ENCODE measurements around the gene SLC29A1.
A peak's percentile ranks its signal among the peaks of the same experiment; 100 is the strongest.

Gene SLC29A1

GRCh38 chr6:44235269-44235668 is 11.9 kb downstream of the SLC29A1 start:
- DNase-seq (ENCODE audit: low spot score) = no peak

GRCh38 chr6:44235891-44236516 is 12.6 kb downstream of the SLC29A1 start:
- no peak for DNase-seq (ENCODE audit: low spot score)

GRCh38 chr6:44237021-44237812 is 13.8 kb downstream of the SLC29A1 start:
- peak; percentile 77 for DNase-seq (ENCODE audit: low spot score)

GRCh38 chr6:44237813-44238433 is 14.5 kb downstream of the SLC29A1 start:
- DNase-seq (ENCODE audit: low spot score) = peak; percentile 73

- no peak for DNase-seq (ENCODE audit: low spot score)
These were observed 15.4 kb downstream of the SLC29A1 start for GRCh38 chr6:44238687-44239350.

- DNase-seq (ENCODE audit: low spot score) = no peak
These were observed 19.9 kb downstream of the SLC29A1 start for GRCh38 chr6:44243345-44243744.

GRCh38 chr6:44245391-44245911 is 22.1 kb downstream of the SLC29A1 start:
- no peak for DNase-seq (ENCODE audit: low spot score)

- DNase-seq (ENCODE audit: low spot score) = peak; percentile 90
These were observed 22.7 kb downstream of the SLC29A1 start for GRCh38 chr6:44245912-44246662.

- DNase-seq (ENCODE audit: low spot score) = peak; percentile 99
These were observed 23.4 kb downstream of the SLC29A1 start, which contains the start of gene HSP90AB1 for GRCh38 chr6:44246663-44247337. Gene HSP90AB1, plus strand, starts transcription at chr6:44247101. Its CDS starts 1,529 bp downstream, at chr6:44248630.

GRCh38 chr6:44247338-44248302 is 24.2 kb downstream of the SLC29A1 start:
- DNase-seq (ENCODE audit: low spot score) = peak; percentile 48

GRCh38 chr6:44248579-44248978 is 25.2 kb downstream of the SLC29A1 start:
- DNase-seq (ENCODE audit: low spot score) = no peak

- DNase-seq (ENCODE audit: low spot score) = no peak
These were observed 25.8 kb downstream of the SLC29A1 start for GRCh38 chr6:44249082-44249748.

- no peak for DNase-seq (ENCODE audit: low spot score)
These were observed 26.8 kb downstream of the SLC29A1 start for GRCh38 chr6:44250067-44250717.

GRCh38 chr6:44250718-44251123 is 27.3 kb downstream of the SLC29A1 start:
- DNase-seq (ENCODE audit: low spot score) = no peak

- DNase-seq (ENCODE audit: low spot score) = no peak
These were observed 28.5 kb downstream of the SLC29A1 start for GRCh38 chr6:44251576-44252524.

- peak; percentile 72 for DNase-seq (ENCODE audit: low spot score)
These were observed 30.1 kb downstream of the SLC29A1 start for GRCh38 chr6:44253307-44254101.

Data from SK-N-DZ (cell line).